H1 (cell line): ENCODE measurements around the gene EIF3B. TPM values are rescaled to one million over a fixed set of nuclear protein-coding genes. Genes with fewer than 3 reads are reported as not detected.

Experiments used
- CTCF ChIA-PET: fragments of 300-600 bp; sonication (Branson Sonifier 250); formaldehyde crosslinking; loops from one replicate; lab custom pipeline; 2021; ENCODE audit not compliant: partially characterized antibody; lab: Charles Lee
- POLR2A ChIA-PET: fragments of 300-600 bp; sonication (Branson Sonifier 250); formaldehyde crosslinking; loops from one replicate; lab custom pipeline; 2021; ENCODE audit warnings: inconsistent platforms; ENCODE audit not compliant: partially characterized antibody; lab: Charles Lee
- DNase-seq, 2 experiments: peaks; one replicate each; pipeline versions ENCODE4 v3.0.0 to v3.0.0-alpha.2; 2010 to 2022; ENCODE audit warnings: low spot score in 2 of 2, low read depth in 1 of 2, mixed read lengths in 1 of 2
- FAIRE-seq: peaks from 2 replicates; lab custom pipeline; 2011; peaks lifted over from hg19 to GRCh38; lab: Jason Lieb, UNC
- H2AFZ ChIP-seq: 2 replicates; pipeline ENCODE4 v1.8.1; 2012; ENCODE audit warnings: low read length, inconsistent platforms
- H2AK5ac ChIP-seq: 2 replicates; pipeline ENCODE4 v1.6.1; 2013; ENCODE audit warnings: low read depth, low read length
- H2BK120ac ChIP-seq: replicated peaks from 2 replicates; pipeline ENCODE3; 2013; ENCODE audit warnings: low read depth, low read length, inconsistent platforms
- H2BK12ac ChIP-seq: 2 replicates; pipeline ENCODE4 v1.6.1; 2013; ENCODE audit warnings: low read depth, low read length
- H2BK15ac ChIP-seq: 2 replicates; pipeline ENCODE4 v1.6.1; 2013; ENCODE audit warnings: low read length
- H2BK20ac ChIP-seq: 2 replicates; pipeline ENCODE4 v1.6.1; 2013; ENCODE audit warnings: low read length
- H2BK5ac ChIP-seq: 2 replicates; pipeline ENCODE4 v1.6.1; 2013; ENCODE audit warnings: low read depth, low read length
- H3K14ac ChIP-seq: 2 replicates; pipeline ENCODE4 v1.6.1; 2013; ENCODE audit warnings: inconsistent platforms; ENCODE audit not compliant: insufficient read length
- H3K18ac ChIP-seq: 2 replicates; pipeline ENCODE4 v1.6.1; 2013; ENCODE audit warnings: low read length; ENCODE audit errors: extremely low read depth
- H3K23ac ChIP-seq: 2 replicates; pipeline ENCODE4 v1.6.1; 2013; ENCODE audit warnings: inconsistent platforms; ENCODE audit not compliant: insufficient read length
- H3K23me2 ChIP-seq: 2 replicates; pipeline ENCODE4 v1.6.1; 2013; ENCODE audit warnings: low read depth, low read length
- H3K27ac ChIP-seq: 2 replicates; pipeline ENCODE4 v1.6.1; 2011; ENCODE audit warnings: low read depth, low read length, inconsistent platforms
- H3K27me3 ChIP-seq, 4 experiments: replicated peaks in 1 of 4; 1 replicate in 1 of 4; 2 replicates in 3 of 4; pipeline versions ENCODE4 v1.6.1 to v1.8.1; 2011 to 2013; ENCODE audit warnings: low read length in 3 of 4, mild to moderate bottlenecking in 3 of 4, inconsistent platforms in 2 of 4, mixed read lengths in 2 of 4, moderate library complexity in 1 of 4; ENCODE audit not compliant: control insufficient read depth in 3 of 4, insufficient read depth in 3 of 4; ENCODE audit errors: extremely low read depth in 1 of 4
- H3K36me3 ChIP-seq, 4 experiments: 2 replicates each; pipeline versions ENCODE4 v1.6.1 to v1.8.1; 2011 to 2013; ENCODE audit warnings: mild to moderate bottlenecking in 4 of 4, low read length in 3 of 4, moderate library complexity in 2 of 4, control low read depth in 1 of 4, inconsistent platforms in 1 of 4; ENCODE audit not compliant: insufficient read depth in 4 of 4, control insufficient read depth in 2 of 4
- H3K4ac ChIP-seq: replicated peaks from 2 replicates; pipeline ENCODE3; 2013; ENCODE audit warnings: low read length, low read depth, mixed read lengths, inconsistent platforms; ENCODE audit not compliant: insufficient read length
- H3K4me1 ChIP-seq, 4 experiments: replicated peaks in 1 of 4; 1 replicate in 1 of 4; 2 replicates in 3 of 4; pipeline versions ENCODE4 v1.6.1 to v1.8.1; 2011 to 2013; ENCODE audit warnings: low read length in 3 of 4, inconsistent platforms in 2 of 4, mixed read lengths in 1 of 4; ENCODE audit not compliant: insufficient read depth in 4 of 4, control insufficient read depth in 3 of 4
- H3K4me2 ChIP-seq, 2 experiments: 2 replicates each; pipeline versions ENCODE4 v1.6.1 to v1.8.1; 2011 to 2013; ENCODE audit warnings: low read depth in 2 of 2, low read length in 2 of 2, control low read depth in 1 of 2, inconsistent platforms in 1 of 2, mild to moderate bottlenecking in 1 of 2; ENCODE audit not compliant: insufficient read depth in 1 of 2
- H3K4me3 ChIP-seq, 4 experiments: fragments of 200-600, 300-600 bp in 1 of 4; sonication (generic), shearing (Covaris generic), sonication (Bioruptor Twin) in 1 of 4; 2 replicates each; pipeline versions ENCODE4 v1.5.1 to v1.8.1; 2011 to 2016; ENCODE audit warnings: low read length in 4 of 4, low read depth in 3 of 4, control low read depth in 2 of 4, inconsistent platforms in 2 of 4, mild to moderate bottlenecking in 2 of 4, mixed read lengths in 1 of 4, moderate library complexity in 1 of 4; ENCODE audit not compliant: insufficient read depth in 2 of 4; ENCODE audit errors: extremely low read depth in 1 of 4
- H3K56ac ChIP-seq: replicated peaks from 2 replicates; pipeline ENCODE3; 2013; ENCODE audit warnings: low read depth, mild to moderate bottlenecking, mixed read lengths, low read length, inconsistent platforms; ENCODE audit not compliant: insufficient read length
- H3K79me1 ChIP-seq: 2 replicates; pipeline ENCODE4 v1.6.1; 2013; ENCODE audit warnings: low read depth, low read length, control low read depth
- H3K79me2 ChIP-seq, 2 experiments: 2 replicates each; pipeline versions ENCODE4 v1.6.1 to v1.8.1; 2012 to 2013; ENCODE audit warnings: low read length in 2 of 2, mild to moderate bottlenecking in 2 of 2, inconsistent platforms in 1 of 2; ENCODE audit not compliant: insufficient read depth in 2 of 2, control insufficient read depth in 1 of 2
- H3K9ac ChIP-seq, 4 experiments: replicated peaks in 1 of 4; 1 replicate in 1 of 4; 2 replicates in 3 of 4; pipeline versions ENCODE4 v1.6.1 to v1.8.1; 2011 to 2013; ENCODE audit warnings: low read depth in 3 of 4, low read length in 3 of 4, control low read depth in 2 of 4, mild to moderate bottlenecking in 2 of 4, moderate library complexity in 2 of 4, inconsistent platforms in 1 of 4; ENCODE audit errors: extremely low read depth in 1 of 4
- H3K9me3 ChIP-seq, 2 experiments: 2 replicates each; pipeline versions ENCODE4 v1.6.1 to v1.8.1; 2012 to 2013; ENCODE audit warnings: mild to moderate bottlenecking in 2 of 2, moderate library complexity in 2 of 2, control low read depth in 1 of 2, inconsistent platforms in 1 of 2, low read depth in 1 of 2, low read length in 1 of 2, mixed read lengths in 1 of 2; ENCODE audit not compliant: insufficient read depth in 2 of 2
- H4K20me1 ChIP-seq, 2 experiments: replicated peaks in 1 of 2; 2 replicates each; pipeline versions ENCODE3 to v1.8.1; 2011 to 2013; ENCODE audit warnings: inconsistent platforms in 2 of 2, low read length in 2 of 2, mild to moderate bottlenecking in 1 of 2; ENCODE audit not compliant: insufficient read depth in 2 of 2, control insufficient read depth in 1 of 2
- H4K5ac ChIP-seq: 2 replicates; pipeline ENCODE4 v1.6.1; 2013; ENCODE audit warnings: low read length, low read depth, mixed read lengths, inconsistent platforms; ENCODE audit not compliant: insufficient read length
- H4K8ac ChIP-seq: 2 replicates; pipeline ENCODE4 v1.8.0; 2013; ENCODE audit warnings: mild to moderate bottlenecking, moderate library complexity, low read length, inconsistent platforms; ENCODE audit not compliant: insufficient read depth; ENCODE audit errors: extremely low read depth
- H4K91ac ChIP-seq: replicated peaks from 2 replicates; pipeline ENCODE3; 2013; ENCODE audit warnings: low read length, mixed read lengths, inconsistent platforms; ENCODE audit not compliant: insufficient read length
- CBX8 ChIP-seq: fragments of 300-800, 300-1000 bp; sonication (generic); IDR thresholded peaks from 2 replicates; pipeline ENCODE4 v1.7.1; 2016; ENCODE audit warnings: low read depth, low read length, borderline replicate concordance
- CHD1 ChIP-seq: IDR thresholded peaks from 2 replicates; pipeline ENCODE4 v1.6.1; 2012; ENCODE audit warnings: low read depth, low read length, improper control_type of control experiment
- CTCF ChIP-seq, 3 experiments: IDR thresholded peaks; 1 replicate in 2 of 3; 2 replicates in 1 of 3; pipeline versions ENCODE4 v1.5.1 to v1.6.1; 2011; ENCODE audit warnings: low read length in 3 of 3, mild to moderate bottlenecking in 3 of 3, inconsistent platforms in 2 of 3, low read depth in 1 of 3, moderate library complexity in 1 of 3; ENCODE audit not compliant: insufficient read depth in 1 of 3; ENCODE audit errors: control extremely low read depth in 1 of 3
- EZH2 ChIP-seq: fragments of 200-600 bp; sonication (generic); IDR thresholded peaks from 2 replicates; pipeline ENCODE4 v1.7.1; 2012; ENCODE audit warnings: low read depth, mild to moderate bottlenecking, moderate library complexity, low read length, inconsistent platforms; ENCODE audit not compliant: severe bottlenecking
- KDM5A ChIP-seq: fragments of 200-600 bp; IDR thresholded peaks from 2 replicates; pipeline ENCODE4 v1.7.1; 2012; ENCODE audit warnings: mild to moderate bottlenecking, low read length, inconsistent platforms, mixed read lengths
- RAD21 ChIP-seq, 2 experiments: IDR thresholded peaks in 1 of 2; conservative IDR thresholded peaks in 1 of 2; 2 replicates each; pipeline ENCODE4 v1.6.1; 2011; ENCODE audit warnings: low read depth in 2 of 2, low read length in 2 of 2, improper control_type of control experiment in 1 of 2, inconsistent platforms in 1 of 2, mild to moderate bottlenecking in 1 of 2, moderate library complexity in 1 of 2
- RNF2 ChIP-seq: fragments of 200-900, 300-1000 bp; sonication (generic); IDR thresholded peaks from 2 replicates; pipeline ENCODE4 v1.7.1; 2016; ENCODE audit warnings: borderline replicate concordance, low read depth, mild to moderate bottlenecking, antibody characterized with exemption, low read length; ENCODE audit not compliant: poor library complexity, severe bottlenecking; ENCODE audit errors: missing control alignments
- TEAD4 ChIP-seq: IDR thresholded peaks from 2 replicates; pipeline ENCODE4 v1.6.1; 2012; ENCODE audit warnings: low read depth, low read length, inconsistent platforms, mixed read lengths
- YY1 ChIP-seq: IDR thresholded peaks from 2 replicates; pipeline ENCODE4 v1.6.1; 2011; ENCODE audit warnings: low read depth, mild to moderate bottlenecking, low read length
- WGBS, 2 experiments: shearing (Covaris generic) in 1 of 2; methylation state at CpG; one replicate each; pipeline versions ENCODE4 v1.1.6 to v1.1.7; 2013 to 2015; ENCODE audit warnings: low lambda C conversion rate in 2 of 2, mixed read lengths in 2 of 2, inconsistent platforms in 1 of 2, low coverage in 1 of 2, missing lambda C conversion rate in 1 of 2; ENCODE audit not compliant: insufficient replicate concordance in 2 of 2, insufficient coverage in 1 of 2, insufficient read length in 1 of 2; ENCODE audit errors: extremely low coverage in 1 of 2, missing lambda C conversion rate in 1 of 2; 5-methylcytosine and 5-hydroxymethylcytosine counted together
- polyA plus RNA-seq, 7 experiments: library from polyadenylated mRNA; depleted of rRNA in 3 of 7; stranded (reverse) in 5 of 7; unstranded in 2 of 7; fragments of >200 nt in 5 of 7; fragments of 200-250 nt in 2 of 7; gene quantifications; 1 replicate in 5 of 7; 2 replicates in 1 of 7; 4 replicates in 1 of 7; pipeline versions ENCODE4 v1.2.1 to v1.2.3, GENCODE V29; 2011 to 2013; ENCODE audit warnings: missing spikeins in 2 of 7, mixed read lengths in 2 of 7
- total RNA-seq: library from RNA; stranded (reverse); fragmentation: NEBNext Ultra II Directional; extraction: Animal tissue kit (Norgen Biotek cat#: 25700); gene quantifications from 2 replicates; pipeline ENCODE4 v1.2.1, GENCODE V29; 2021

Gene EIF3B
- total and polyA plus RNA-seq, 2 of the 8 experiments (the other 6 are each of a cell fraction or from before 2014, with no cell fraction given), result 167 to 316 TPM

- no peaks in the 10 kb centered on the region for H3K23me2 ChIP-seq
- no peak overlapping the region for H3K56ac ChIP-seq
- no peak overlapping the region for H3K4me2 ChIP-seq
- H2AFZ ChIP-seq, result no peak overlapping the region
- H3K18ac ChIP-seq, result no peak overlapping the region
- no peak overlapping the region for H3K27ac ChIP-seq
- H2BK5ac ChIP-seq, result no peak overlapping the region
- H3K14ac ChIP-seq, result no peak overlapping the region
- no peak overlapping the region for H2BK15ac ChIP-seq
- H3K4ac ChIP-seq, result no peak overlapping the region
- H4K91ac ChIP-seq, result no peak overlapping the region
- H2BK20ac ChIP-seq, result no peak overlapping the region
- no peaks in the 10 kb centered on the region for H3K27me3 ChIP-seq
- H3K9me3 ChIP-seq, result no peaks in the 10 kb centered on the region
- H3K79me1 ChIP-seq, result peaks cover 14% of the 10 kb centered on the region
- 93% methylated on average over 27 of the region's 34 CpGs; no CpG with 5 or more reads in 1 of the 2 experiments for WGBS, 2 experiments
- H4K8ac ChIP-seq, result no peak overlapping the region
- ChIA-PET CTCF (interaction anchor here (0.7 to 1.7 kb wide), 5 partner anchors 12 to 148 kb away, joined by 3 to 5 read pairs (median 3); partner anchors contain the start of gene MAD1L1), POLR2A (interaction anchor here (0.6 to 2.3 kb wide), 5 partner anchors 10 to 100 kb away, joined by 3 to 12 read pairs (median 6); partner anchors contain the start of gene EIF3B)
- no peak overlapping the region for H2AK5ac ChIP-seq
- H4K5ac ChIP-seq, result no peak overlapping the region
- H3K9ac ChIP-seq, result no peak overlapping the region
- peaks cover 0 to 41% of the 10 kb centered on the region in 2 experiments; a peak in 2 of 4 replicates for H3K79me2 ChIP-seq
- H4K20me1 ChIP-seq, result peaks cover 30 to 45% of the 10 kb centered on the region in 2 experiments
- no peak overlapping the region for H3K23ac ChIP-seq
- no peak overlapping the region for H3K4me3 ChIP-seq
- no peak for DNase-seq
- H3K4me1 ChIP-seq, result no peaks in the 10 kb centered on the region
- no peak overlapping the region for H2BK120ac ChIP-seq
- H3K36me3 ChIP-seq, result peaks cover 37 to 56% (median 48%) of the 10 kb centered on the region in 4 experiments
- H2BK12ac ChIP-seq, result no peak overlapping the region
- FAIRE-seq, result no peak
- no peak for TF ChIP-seq CBX8
- no peak for TF ChIP-seq CTCF (IDR thresholded peaks at IDR 0.05; ENCODE audit: control extremely low read depth in 1 of 3, insufficient read depth in 1 of 3, low read depth in 1 of 3, low read length in 3 of 3)
- no peak for TF ChIP-seq EZH2
- no peak for TF ChIP-seq TEAD4
- TF ChIP-seq CHD1, result no peak
- TF ChIP-seq RAD21 (IDR thresholded peaks at IDR 0.05 in 1 of 2, conservative IDR thresholded peaks at IDR 0.05 in 1 of 2; ENCODE audit: low read depth in 2 of 2, low read length in 2 of 2), result no peak
- TF ChIP-seq RNF2, result no peak
- no peak for TF ChIP-seq KDM5A
- no peak for TF ChIP-seq YY1
These were observed 25.3 kb downstream of the EIF3B start for GRCh38 chr7:2379821-2380450.
